ENCODE measurements around the gene SLMAP. TPM values are rescaled to one million over a fixed set of nuclear protein-coding genes. Genes with fewer than 3 reads are reported as not detected.

SLMAP gene
- total and polyA plus RNA-seq, 2 experiments from 2014 or later, result 32.1 to 73.0 TPM

- H3K36me3 Mint-ChIP-seq (ENCODE audit: low read depth), result peaks cover 9% of the 10 kb centered on the region
- Histone ChIP-seq H4K20me1 (replicated peaks; ENCODE audit: insufficient read depth) (peaks cover 5% of the 10 kb centered on the region; the same call in 1 of the 2 replicates), H3K4me2 (no peak overlapping the region), H3F3A (replicated peaks; ENCODE audit: low read depth) (no peaks in the 10 kb centered on the region; the same call in 1 of the 2 replicates), H2AFZ (no peak overlapping the region), H3K27ac (ENCODE audit: low read depth) (no peak overlapping the region), H3K36me3 (ENCODE audit: insufficient read depth) (peaks cover 5% of the 10 kb centered on the region), H3K27me3 (ENCODE audit: insufficient read depth) (no peaks in the 10 kb centered on the region), H3K4me3 (no peak overlapping the region), H3K79me2 (replicated peaks; ENCODE audit: insufficient read depth) (no peaks in the 10 kb centered on the region), H3K4me1 (ENCODE audit: insufficient read depth) (no peaks in the 10 kb centered on the region), H3K9me2 (ENCODE audit: insufficient read depth) (no peaks in the 10 kb centered on the region; the same call in 1 of the 2 replicates)
- DNase-seq (ENCODE audit: low spot score) (no peak), ATAC-seq (no peak)
- no peak overlapping the region for H3K27ac Mint-ChIP-seq
- no peak overlapping the region for H3K4me3 Mint-ChIP-seq
- H3K27me3 Mint-ChIP-seq (ENCODE audit: insufficient read depth, low read depth, poor library complexity), result peaks cover 2% of the 10 kb centered on the region
- TF ChIP-seq ZNF331 (CRISPR knock-in tag; IDR thresholded peaks at IDR 0.05; ENCODE audit: low read depth) (no peak), CREB1 (CRISPR knock-in tag; IDR thresholded peaks at IDR 0.05; ENCODE audit: low read depth) (no peak), STAT1 (IDR thresholded peaks at IDR 0.05; ENCODE audit: unreplicated experiment) (no peak), CTCF (conservative IDR thresholded peaks at IDR 0.05; ENCODE audit: low read depth in 2 of 2) (no peak), POLR2AphosphoS5 (IDR thresholded peaks at IDR 0.05; ENCODE audit: low read depth) (no peak), ZNF462 (CRISPR knock-in tag; IDR thresholded peaks at IDR 0.05) (no peak), ZNF114 (CRISPR knock-in tag; IDR thresholded peaks at IDR 0.05) (no peak), EZH2phosphoT487 (IDR thresholded peaks at IDR 0.05; ENCODE audit: unreplicated experiment) (no peak), JUNB (IDR thresholded peaks at IDR 0.05; ENCODE audit: unreplicated experiment) (no peak)
- TF ChIP-seq, protein P1, sequence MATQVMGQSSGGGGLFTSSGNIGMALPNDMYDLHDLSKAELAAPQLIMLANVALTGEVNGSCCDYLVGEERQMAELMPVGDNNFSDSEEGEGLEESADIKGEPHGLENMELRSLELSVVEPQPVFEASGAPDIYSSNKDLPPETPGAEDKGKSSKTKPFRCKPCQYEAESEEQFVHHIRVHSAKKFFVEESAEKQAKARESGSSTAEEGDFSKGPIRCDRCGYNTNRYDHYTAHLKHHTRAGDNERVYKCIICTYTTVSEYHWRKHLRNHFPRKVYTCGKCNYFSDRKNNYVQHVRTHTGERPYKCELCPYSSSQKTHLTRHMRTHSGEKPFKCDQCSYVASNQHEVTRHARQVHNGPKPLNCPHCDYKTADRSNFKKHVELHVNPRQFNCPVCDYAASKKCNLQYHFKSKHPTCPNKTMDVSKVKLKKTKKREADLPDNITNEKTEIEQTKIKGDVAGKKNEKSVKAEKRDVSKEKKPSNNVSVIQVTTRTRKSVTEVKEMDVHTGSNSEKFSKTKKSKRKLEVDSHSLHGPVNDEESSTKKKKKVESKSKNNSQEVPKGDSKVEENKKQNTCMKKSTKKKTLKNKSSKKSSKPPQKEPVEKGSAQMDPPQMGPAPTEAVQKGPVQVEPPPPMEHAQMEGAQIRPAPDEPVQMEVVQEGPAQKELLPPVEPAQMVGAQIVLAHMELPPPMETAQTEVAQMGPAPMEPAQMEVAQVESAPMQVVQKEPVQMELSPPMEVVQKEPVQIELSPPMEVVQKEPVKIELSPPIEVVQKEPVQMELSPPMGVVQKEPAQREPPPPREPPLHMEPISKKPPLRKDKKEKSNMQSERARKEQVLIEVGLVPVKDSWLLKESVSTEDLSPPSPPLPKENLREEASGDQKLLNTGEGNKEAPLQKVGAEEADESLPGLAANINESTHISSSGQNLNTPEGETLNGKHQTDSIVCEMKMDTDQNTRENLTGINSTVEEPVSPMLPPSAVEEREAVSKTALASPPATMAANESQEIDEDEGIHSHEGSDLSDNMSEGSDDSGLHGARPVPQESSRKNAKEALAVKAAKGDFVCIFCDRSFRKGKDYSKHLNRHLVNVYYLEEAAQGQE (IDR thresholded peaks at IDR 0.05; ENCODE audit: unreplicated experiment), result no peak
- no peaks in the 10 kb centered on the region for H3K4me1 Mint-ChIP-seq
- H3K9me3 Mint-ChIP-seq, result no peaks in the 10 kb centered on the region
These were observed 171.8 kb downstream of the SLMAP start for GRCh38 chr3:57927916-57928315.
